Body of pancreas (tissue), 4 donors: ENCODE measurements around the gene PDE4D. TPM values are rescaled to one million over a fixed set of nuclear protein-coding genes. Genes with fewer than 3 reads are reported as not detected.

ENCODE experiments used
- ATAC-seq: fragments of 150-250 bp; one replicate; pipeline ENCODE4 v1.9.1; 2016
- DNase-seq, 4 donors: peaks; one replicate each; pipeline ENCODE4 v3.0.0-alpha.2; 2019
- H3K27ac ChIP-seq, 4 donors: fragments of 200-600 bp; sonication (generic); 1 replicate in 3 of 4; 2 replicates in 1 of 4; pipeline versions ENCODE4 v1.5.1 to v1.6.1; 2016 to 2019; ENCODE audit warnings: mild to moderate bottlenecking in 1 of 4, mixed read lengths in 1 of 4, moderate library complexity in 1 of 4
- H3K27me3 ChIP-seq, 2 donors: fragments of 200-600 bp; sonication (generic); one replicate each; pipeline ENCODE4 v1.6.0; 2016; ENCODE audit warnings: mild to moderate bottlenecking in 1 of 2
- H3K36me3 ChIP-seq, 2 donors: fragments of 200-600 bp; sonication (generic); replicated peaks in 1 of 2; 2 replicates each; pipeline ENCODE4 v1.5.1; 2016; ENCODE audit warnings: low read depth in 2 of 2; ENCODE audit not compliant: insufficient read depth in 1 of 2
- H3K4me1 ChIP-seq: fragments of 200-600 bp; sonication (generic); one replicate; pipeline ENCODE4 v1.6.0; 2016
- H3K4me3 ChIP-seq, 2 donors: fragments of 200-600 bp; sonication (generic); 1 replicate in 1 of 2; 2 replicates in 1 of 2; pipeline ENCODE4 v1.5.1; 2016 to 2019
- H3K9me3 ChIP-seq, 3 donors: fragments of 200-600 bp; sonication (generic); 1 replicate in 2 of 3; 2 replicates in 1 of 3; pipeline ENCODE4 v1.5.1; 2016
- POLR2A ChIP-seq, 3 donors: fragments of 450-650 bp; IDR thresholded peaks; one replicate each; pipeline ENCODE4 v1.6.1; 2016; ENCODE audit warnings: antibody characterized with exemption in 3 of 3, mild to moderate bottlenecking in 2 of 3
- WGBS, 2 donors: methylation state at CpG; one replicate each; pipeline ENCODE4 v1.1.5; 2017; 5-methylcytosine and 5-hydroxymethylcytosine counted together
- intact Hi-C: fragments of 100-400 bp; cut with DNase I; formaldehyde crosslinking; loops from one replicate; pipeline ENCODE4 v1.15.1; 2023
- total RNA-seq, 2 donors: library from RNA; depleted of rRNA; stranded (reverse); fragments of >200 nt; gene quantifications; one replicate each; pipeline ENCODE4 v1.1.0, GENCODE V29; 2016
- TF ChIP-seq, protein P1 (sequence below), 7 experiments: fragments of 450-650 bp in 4 of 7; fragments of 200-600 bp in 3 of 7; sonication (generic) in 3 of 7; IDR thresholded peaks; one replicate each; pipeline ENCODE4 v1.5.1; 2016 to 2019; ENCODE audit warnings: antibody characterized with exemption in 7 of 7

Gene PDE4D
- total RNA-seq, 2 donors from 2014 or later: 8.6 to 9.2 TPM

DNA sequence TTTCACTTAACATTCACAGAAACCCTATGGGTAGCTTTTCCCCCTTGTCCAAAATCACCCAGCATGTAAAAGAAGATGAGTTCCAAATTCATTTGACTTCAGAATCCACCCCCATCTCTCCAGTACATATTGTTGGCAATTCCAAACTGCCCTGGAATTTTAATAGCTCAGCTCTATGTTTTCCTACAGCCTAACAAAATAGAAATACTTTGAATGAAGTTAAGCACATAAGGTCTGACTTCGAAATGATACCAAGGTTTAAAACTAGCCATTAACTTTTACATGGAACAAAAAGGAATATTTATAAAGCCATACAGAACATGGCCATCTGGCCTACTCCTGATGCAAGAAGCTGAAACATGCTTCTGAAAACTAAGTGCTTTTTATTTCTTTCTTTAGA is 634.3 kb downstream of the PDE4D start:
- no peaks in the 10 kb centered on the region for H3K27me3 ChIP-seq
- intact Hi-C loops: no loop called here
- no peak overlapping the region for H3K27ac ChIP-seq

DNA sequence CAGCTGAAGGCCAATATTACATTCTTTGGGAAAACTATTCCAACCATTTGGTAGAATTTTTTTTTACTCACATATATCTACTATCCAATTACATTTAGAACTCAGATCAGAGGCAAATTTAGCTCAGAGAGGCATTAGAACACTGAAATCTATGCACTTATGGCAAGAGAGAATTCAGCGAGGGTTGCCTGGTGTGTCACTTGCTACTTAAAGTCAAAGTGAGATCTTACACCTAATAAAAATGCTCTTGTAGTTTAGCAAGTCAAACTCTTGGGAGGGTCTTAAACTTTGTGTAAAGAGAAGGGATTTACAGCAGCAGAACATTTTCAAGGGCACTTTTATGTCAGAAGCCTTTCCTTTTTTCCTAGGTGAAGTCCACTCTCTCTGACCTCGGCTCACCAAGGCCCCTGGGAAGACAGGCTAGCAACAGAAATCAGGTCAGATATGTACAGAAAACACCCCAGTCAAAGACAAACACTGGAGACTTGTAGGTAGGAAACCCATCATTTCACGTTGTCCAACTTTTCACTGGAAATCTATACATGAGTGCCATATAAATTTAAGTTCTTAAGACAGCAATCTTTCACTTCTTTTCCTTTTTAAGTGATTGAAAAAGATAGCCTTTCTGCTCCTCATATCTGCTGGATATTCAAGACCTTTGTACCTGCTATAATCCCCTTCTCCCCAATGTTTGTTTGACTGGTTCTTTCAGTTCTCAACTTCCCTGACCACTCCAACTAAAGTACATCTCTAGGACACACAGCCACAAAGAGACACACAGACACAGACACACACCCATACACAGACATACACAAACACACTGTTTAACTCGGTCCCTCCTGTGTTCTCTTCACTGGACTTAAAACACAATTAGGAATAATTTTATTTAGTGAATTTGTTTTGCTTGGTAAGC is 635.8 kb downstream of the PDE4D start:
- WGBS, 2 donors: 68 to 70% methylated on average over 4 of the region's 4 CpGs
- no peak overlapping the region for H3K27ac ChIP-seq

More for the DNA sequence above, 634.3 kb downstream of the PDE4D start:
- Histone ChIP-seq H3K4me3 (no peak overlapping the region), H3K36me3 (no peaks in the 10 kb centered on the region), H3K4me1 (peaks cover 8% of the 10 kb centered on the region), H3K9me3 (no peaks in the 10 kb centered on the region)
- no peak for TF ChIP-seq POLR2A (IDR thresholded peaks at IDR 0.05)
- TF ChIP-seq, protein P1, sequence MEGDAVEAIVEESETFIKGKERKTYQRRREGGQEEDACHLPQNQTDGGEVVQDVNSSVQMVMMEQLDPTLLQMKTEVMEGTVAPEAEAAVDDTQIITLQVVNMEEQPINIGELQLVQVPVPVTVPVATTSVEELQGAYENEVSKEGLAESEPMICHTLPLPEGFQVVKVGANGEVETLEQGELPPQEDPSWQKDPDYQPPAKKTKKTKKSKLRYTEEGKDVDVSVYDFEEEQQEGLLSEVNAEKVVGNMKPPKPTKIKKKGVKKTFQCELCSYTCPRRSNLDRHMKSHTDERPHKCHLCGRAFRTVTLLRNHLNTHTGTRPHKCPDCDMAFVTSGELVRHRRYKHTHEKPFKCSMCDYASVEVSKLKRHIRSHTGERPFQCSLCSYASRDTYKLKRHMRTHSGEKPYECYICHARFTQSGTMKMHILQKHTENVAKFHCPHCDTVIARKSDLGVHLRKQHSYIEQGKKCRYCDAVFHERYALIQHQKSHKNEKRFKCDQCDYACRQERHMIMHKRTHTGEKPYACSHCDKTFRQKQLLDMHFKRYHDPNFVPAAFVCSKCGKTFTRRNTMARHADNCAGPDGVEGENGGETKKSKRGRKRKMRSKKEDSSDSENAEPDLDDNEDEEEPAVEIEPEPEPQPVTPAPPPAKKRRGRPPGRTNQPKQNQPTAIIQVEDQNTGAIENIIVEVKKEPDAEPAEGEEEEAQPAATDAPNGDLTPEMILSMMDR (IDR thresholded peaks at IDR 0.05): no peak
- WGBS, 2 donors: 74 to 85% methylated on average over 1 of the region's 1 CpG
- ATAC-seq (no peak), DNase-seq (no peak)

DNA sequence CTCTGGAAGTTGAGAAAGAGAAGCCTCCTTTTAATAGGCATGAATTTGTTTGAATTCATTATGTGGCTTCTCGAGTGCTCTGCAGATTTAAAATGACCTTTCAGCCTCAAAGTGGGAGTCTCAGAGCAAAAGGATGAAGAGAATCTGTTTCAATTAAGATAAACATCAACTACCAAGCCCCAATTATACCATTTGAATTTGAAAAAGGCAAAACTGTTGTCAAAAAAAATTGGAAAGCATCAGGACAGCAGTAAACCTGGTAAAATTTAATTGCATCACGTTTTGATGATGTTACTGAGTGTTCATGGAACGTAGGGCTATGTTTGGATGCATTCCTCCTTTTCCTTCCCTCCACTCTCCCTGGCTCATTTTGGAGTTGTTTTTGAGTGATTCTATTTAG is 637.2 kb downstream of the PDE4D start:
- intact Hi-C loops: no loop called here
- Histone ChIP-seq H3K4me1 (peaks cover 3% of the 10 kb centered on the region), H3K4me3 (no peak overlapping the region), H3K27ac (no peak overlapping the region), H3K9me3 (no peaks in the 10 kb centered on the region), H3K36me3 (no peaks in the 10 kb centered on the region), H3K27me3 (no peaks in the 10 kb centered on the region)
- DNase-seq (no peak), ATAC-seq (no peak)
- 63 to 66% methylated on average over 3 of the region's 3 CpGs for WGBS, 2 donors
- no peak for TF ChIP-seq POLR2A (IDR thresholded peaks at IDR 0.05)
- TF ChIP-seq, protein P1 (IDR thresholded peaks at IDR 0.05): no peak

More for the DNA sequence above, 635.8 kb downstream of the PDE4D start:
- intact Hi-C loops: no loop called here
- Histone ChIP-seq H3K9me3 (no peaks in the 10 kb centered on the region), H3K4me1 (peaks cover 4% of the 10 kb centered on the region), H3K27me3 (no peaks in the 10 kb centered on the region), H3K4me3 (no peak overlapping the region), H3K36me3 (no peaks in the 10 kb centered on the region)
- TF ChIP-seq, protein P1 (IDR thresholded peaks at IDR 0.05): no peak
- TF ChIP-seq POLR2A (IDR thresholded peaks at IDR 0.05): no peak
- DNase-seq (no peak), ATAC-seq (no peak)

DNA sequence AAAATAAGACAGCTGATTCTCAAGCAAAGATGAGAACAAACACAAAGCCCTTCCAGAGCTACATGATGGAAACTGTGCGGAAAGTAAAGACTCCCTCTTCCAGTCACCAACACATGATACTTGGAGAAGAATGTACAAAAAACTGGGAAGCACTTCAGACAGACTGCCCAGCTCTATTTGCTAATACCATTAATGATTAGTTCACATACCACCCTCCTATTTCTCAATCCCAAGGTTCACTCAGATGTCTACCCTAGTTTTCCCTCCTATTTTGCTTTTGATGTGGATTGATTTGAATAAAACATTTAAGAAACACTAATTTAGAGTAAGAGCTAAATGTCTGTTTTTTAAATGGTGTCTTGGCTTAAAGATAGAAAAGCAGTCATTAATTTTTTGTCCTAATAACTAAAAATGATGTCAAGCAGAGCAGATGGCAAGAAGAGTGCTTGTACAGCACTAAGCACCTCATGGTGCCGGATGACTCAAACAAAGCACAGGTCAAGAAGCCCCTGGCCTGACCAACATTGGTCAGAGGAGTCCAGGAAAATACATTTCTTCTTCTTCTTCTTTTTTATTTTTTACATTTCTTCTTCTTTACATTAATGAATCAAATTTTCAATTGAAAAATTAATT is 639.4 kb downstream of the PDE4D start:
- H3K27me3 ChIP-seq: no peaks in the 10 kb centered on the region
- no peaks in the 10 kb centered on the region for H3K9me3 ChIP-seq
- ATAC-seq: no peak
- no peak overlapping the region for H3K4me3 ChIP-seq
- DNase-seq: no peak
- TF ChIP-seq, protein P1 (IDR thresholded peaks at IDR 0.05): no peak
- no peak for TF ChIP-seq POLR2A (IDR thresholded peaks at IDR 0.05)
- no peaks in the 10 kb centered on the region for H3K36me3 ChIP-seq
- intact Hi-C loops: no loop called here
- H3K27ac ChIP-seq: no peak overlapping the region
- no peaks in the 10 kb centered on the region for H3K4me1 ChIP-seq
- 91 to 92% methylated on average over 2 of the region's 2 CpGs for WGBS, 2 donors
